ENCODE results near the gene KRTAP5-2. TPM values are rescaled to one million over a fixed set of nuclear protein-coding genes. Genes with fewer than 3 reads are reported as not detected.

Gene KRTAP5-2
- total RNA-seq, 1 donor = not detected

DNA sequence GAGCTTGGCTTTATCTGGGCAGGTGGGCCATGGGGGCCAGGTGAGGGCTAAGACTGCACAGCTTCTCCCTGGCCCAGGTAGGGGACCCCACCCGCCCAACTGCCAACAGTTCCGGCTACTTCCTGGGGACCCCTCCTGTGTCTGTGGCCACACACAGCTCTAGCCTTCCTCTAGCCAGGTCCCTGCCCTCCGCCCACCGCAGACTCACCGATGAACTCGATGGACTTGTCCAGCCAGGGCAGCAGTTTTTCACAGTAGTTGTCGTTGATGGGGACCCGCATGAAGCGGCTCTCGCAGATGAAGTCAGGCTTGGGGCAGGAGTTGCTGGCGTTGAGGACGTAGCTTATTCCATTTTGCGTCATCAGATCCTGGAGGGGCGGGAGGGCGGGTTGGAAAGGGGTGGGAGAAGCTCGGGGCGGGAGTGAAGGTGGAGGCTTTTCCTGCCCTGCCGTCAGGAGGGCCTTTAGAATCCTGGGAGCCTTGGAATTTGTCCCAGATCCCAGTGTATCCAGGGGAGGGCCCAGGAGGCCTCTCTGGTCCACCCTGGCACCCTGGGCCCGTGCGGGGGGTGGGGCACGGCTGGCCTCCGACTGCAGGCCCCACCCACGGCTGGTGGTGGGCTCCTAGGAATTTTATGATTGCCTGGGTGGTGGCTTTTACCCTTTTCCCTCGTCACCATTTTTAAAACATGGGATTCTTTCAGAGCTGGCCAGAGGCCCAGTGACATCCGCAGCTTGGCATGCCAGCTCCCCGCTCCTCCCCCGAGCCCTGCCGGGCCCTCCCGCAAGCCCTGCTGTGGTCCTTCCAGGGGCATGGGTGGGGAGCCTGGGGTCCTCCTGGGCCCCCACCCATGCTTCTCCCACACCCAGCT is 40.0 kb downstream of the KRTAP5-2 start:
- DNase-seq (ENCODE audit: low read depth in 2 of 3, low spot score in 2 of 3) = no peak

DNA sequence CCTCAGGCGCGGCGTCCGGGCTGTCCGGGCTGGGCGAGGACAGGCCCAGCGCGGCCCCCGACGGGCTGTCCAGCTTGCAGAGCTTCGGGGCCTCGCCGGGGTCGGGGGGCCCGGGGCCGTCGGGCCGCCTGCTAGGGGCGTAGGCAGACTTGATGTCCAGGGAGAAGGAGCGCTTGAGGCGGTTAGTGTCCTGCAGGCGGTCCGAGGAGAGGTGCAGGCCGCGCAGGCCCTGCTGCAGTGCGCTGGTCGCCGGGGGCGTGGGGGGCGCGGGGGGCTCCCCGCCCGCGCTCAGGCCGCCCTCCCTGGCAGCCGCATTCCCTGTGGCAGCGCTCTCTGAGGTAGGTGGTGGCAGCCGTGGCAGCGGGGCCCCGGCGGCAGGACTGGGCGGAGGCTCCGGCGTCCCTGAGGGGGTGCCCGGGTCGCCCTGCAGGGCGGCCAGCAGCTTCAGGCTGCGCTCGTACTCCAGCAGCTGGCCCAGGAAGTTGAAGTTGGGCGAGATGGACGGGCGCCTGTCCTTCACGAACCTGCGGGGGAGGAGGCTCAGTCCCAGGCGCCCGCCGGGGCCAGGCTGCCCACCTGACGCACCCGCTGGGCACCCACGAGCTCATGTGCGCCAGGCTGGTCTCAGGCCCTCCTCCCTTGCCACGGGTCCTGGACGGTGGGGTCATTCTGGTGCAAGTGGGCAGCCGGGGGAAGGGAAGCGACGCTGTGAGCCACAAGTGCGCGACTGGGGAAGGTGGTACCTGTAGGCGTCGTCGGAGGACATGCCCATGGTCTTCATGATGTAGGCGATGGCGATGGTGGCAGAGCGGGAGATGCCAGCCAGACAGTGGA is 40.8 kb downstream of the KRTAP5-2 start:
- no peak for DNase-seq (ENCODE audit: low read depth in 2 of 3, low spot score in 2 of 3)

DNA sequence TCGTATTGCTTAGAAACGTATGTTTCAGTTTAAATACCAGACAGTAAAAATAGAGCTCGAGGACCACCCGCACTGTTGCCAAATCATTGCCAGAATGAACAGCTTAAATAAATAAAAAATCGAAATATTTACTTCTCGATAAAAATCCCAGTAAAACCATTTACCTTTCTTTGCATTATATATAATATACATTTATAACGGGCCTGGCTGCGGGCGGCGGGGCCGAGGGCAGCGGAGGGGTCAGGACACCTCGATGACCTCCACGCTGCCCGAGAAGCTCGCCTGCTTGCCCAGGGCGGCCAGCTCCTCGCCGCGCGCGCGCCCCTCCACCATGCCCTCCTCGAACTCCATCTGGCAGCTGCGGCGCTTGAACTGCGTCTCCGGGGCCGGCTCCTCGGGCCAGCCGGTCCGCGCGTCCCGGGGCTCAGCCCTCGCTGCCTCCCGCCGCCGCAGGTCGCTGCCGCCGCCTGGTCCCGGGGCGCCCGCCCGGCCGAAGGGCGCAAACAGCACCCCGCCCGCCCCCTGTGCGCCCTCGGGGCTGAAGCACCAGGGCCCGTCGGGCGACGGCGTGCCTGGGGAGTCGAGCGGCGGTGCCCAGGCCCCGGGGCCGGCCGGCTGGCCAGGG is 41.7 kb downstream of the KRTAP5-2 start:
- no peak for DNase-seq (ENCODE audit: low read depth in 2 of 3, low spot score in 2 of 3)

DNA sequence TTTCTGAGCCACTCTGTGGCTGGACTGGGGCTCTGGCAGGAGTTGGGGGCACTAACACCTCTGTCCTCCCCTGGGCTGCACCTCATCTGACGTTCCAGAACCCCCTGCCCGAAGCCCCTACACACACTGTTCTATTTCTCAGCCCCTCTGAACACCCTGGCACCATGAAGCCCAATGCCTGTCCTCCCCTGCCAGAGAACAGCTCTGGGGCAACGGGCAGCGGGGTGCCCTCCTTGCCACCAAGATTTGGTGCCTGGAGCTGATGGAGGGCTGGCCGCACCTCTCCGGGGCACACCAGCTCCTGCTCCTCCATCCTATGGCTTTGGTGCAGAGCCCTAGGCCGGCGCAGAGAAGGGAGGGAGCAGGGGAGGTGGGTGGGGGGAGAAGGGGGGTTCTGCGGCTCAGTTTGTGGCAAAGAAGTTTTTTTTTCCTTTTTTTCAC is 42.4 kb downstream of the KRTAP5-2 start:
- no peak for DNase-seq (ENCODE audit: low read depth in 2 of 3, low spot score in 2 of 3)

DNA sequence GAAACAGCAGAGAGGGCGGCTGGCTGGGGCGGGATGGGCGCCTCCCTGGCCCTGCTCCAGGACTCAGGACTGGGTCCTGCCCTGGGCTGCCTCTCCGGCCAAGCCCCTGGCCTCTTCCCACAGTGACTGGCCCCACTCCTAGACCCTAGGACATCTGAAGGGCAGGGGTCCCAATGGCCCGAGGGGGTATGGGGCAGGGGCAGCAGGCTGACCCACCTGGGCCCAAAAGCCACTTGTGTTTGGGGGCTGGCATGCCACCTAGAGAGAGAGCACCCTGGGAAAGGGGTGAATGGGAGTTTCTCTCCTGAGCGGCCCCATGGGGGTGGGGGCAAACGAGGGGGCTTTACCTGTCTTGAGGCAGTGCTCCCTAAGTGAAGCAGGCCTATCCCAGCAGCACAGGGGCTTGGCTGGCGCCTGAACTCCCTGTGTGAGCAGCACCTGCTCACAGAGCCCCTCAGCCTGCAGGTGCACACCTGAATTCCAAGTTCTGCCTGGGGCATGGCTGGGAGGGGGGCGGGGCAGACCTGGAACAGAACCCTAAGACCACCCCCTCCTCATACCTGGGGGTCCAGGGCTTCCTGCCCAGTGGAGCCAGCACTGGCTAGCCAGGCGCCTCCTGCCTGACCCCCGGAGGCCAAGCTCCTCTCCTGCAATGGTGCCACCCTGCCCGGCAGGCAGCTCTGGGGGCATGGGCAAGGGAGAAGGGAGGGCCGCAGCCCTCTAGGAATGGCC is 42.9 kb downstream of the KRTAP5-2 start:
- no peak for DNase-seq (ENCODE audit: low read depth in 2 of 3, low spot score in 2 of 3)

DNA sequence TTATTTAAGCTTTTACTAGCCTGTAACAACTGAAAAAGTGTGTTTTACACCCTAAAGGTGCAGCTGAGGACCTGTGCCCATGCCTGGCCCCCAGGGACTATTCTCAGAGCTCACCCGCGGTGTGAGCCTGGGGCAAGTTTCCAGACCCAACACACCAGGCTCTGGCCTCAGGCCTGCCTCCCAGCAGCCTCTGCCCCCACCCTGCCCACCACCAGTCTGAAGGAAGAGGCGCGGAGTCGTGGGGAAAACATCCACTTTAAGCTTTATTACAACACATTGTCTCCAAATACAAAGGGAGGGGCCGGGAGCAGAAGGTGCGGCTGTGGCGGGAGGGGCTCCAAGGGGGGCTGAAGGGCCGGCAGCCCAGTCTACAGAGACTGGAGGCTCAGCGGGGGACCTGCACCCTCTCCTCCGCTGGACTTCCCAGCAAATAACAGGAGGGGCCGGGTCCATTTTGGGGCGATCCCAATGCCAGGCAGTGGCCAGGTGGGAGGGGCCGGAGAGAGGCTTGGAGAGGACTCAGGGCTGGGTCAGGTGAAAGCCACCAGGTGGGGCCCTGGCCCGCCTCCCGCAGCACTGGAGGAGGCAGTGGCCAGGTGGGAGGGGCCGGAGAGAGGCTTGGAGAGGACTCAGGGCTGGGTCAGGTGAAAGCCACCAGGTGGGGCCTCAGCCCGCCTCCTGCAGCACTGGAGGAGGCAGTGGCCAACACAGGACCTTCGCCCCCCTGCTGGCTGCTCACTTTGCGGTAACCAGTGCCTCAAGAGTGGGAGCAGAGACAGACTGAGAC is 44.1 kb downstream of the KRTAP5-2 start:
- no peak for DNase-seq (ENCODE audit: low read depth in 2 of 3, low spot score in 2 of 3)

DNA sequence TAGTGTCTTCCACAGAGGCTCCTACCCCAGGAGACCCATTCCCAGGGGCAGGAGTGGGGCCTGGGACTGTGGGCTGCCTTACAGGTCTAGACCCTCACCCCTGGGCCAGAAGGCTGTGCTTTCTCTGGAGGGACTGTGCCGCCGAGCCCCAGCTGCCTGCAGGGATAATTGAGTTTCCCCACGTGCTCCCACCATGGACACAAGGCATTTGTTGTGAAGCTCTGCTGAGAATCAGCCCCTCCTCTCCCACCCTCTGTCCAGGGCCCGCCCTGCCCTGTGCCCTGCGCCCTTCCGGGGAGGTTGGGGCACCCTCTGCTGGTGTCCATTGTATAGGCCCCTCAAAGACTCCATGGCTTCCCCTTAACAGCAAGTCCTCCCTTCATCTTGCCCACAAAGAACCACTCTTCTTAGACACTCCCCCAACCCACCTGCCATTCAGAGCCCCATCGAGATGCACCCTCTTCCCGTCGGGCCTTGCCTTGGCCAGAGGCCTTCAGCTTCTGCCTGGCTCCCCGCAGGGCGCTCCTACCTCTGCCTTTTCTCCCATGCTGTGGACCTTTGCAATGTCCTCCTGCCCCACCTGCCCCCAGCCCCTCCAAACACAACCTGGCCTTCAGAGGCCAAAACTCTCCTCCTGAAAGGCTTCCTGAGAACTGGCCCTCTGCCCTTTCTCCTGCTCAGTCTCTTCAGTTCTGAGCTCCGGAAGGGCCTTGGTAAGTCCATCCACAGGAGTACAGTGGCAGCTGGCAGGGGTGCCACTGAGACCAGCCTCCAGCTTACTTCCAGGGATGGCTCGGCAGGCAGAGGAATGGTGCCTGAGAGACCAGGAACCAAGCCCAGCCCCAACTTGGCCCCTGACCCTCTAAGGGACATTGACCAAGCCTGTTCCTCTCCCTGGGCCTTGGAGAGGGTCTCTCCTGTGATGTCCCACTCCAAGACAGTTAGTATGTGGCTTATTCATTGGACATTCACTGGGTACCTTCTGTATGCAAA is 48.5 kb downstream of the KRTAP5-2 start:
- DNase-seq (ENCODE audit: low read depth in 2 of 3, low spot score in 2 of 3) = no peak

DNA sequence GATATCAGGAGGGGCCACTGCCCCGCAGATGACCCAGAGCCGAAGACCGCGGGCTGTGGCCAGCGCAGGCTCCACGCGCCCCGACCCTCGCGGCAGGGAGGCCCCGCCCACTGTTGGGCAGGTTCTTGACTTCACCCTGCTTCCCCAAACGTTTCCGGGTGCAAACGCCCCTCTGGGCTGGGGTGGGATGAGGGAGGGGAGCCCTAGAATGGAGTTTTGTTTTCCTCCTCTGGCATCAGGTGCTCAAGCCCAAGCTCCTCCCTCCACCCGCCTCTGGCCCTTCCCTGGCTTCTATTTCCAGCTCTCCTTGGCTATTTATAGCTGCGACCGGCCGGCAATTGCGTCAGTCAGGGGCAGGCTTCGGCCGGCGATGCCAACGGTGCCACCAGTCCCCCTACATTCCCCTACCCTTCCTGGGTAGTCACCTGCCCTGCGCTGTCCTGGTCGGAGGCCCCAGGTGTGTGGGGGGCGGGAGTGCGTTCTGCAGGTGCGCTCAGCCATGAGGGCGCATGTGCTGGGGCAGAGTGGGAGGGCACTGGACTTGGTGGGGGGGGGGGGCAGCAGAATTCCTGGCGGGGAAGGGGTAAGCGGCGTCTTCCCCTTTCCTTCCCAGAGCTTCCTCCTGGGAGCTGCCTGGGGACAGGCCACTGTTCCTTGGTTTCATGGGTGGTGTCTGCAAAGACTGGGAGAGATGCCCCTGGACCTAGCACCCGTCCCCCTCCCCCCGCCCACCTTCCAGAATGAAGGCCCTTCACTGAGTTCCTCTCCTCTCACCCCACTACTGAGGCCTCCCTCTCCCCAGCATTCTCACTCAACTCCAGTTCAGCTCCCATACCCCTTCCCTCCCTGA is 49.6 kb downstream of the KRTAP5-2 start:
- DNase-seq (ENCODE audit: low read depth in 2 of 3, low spot score in 2 of 3) = peak in 1 of 3 donors; percentile 37

DNA sequence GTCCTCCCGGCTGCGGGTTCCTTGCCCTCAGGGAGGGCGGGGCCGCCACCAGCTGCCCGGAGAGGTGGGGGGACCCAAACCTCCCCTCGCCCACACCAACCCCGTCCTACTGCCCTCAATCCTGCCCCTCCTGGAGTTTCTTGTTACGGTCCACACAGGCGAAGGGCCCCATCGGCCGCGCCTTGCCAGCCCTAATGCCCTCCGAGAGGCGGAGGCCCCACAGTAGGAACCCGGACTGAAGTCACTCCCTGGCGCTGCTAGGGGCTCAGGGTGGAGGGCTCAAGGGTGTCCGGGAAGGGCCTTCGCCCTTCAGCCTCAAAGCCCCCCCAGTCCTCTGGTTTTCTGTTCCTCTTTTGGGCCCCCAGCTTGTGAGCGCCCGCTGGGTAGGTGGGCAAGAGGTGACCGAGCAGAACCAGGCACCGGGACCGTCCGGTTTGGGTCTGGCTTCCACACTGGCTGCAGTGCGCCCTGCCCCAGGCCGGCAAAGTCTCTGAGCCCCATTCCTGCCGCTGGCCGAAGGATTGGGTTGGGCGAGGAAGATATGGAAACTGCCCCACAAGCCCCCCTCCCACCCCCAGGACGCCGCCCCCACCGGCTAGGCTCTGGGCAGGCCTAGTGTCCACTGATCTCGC is 50.5 kb downstream of the KRTAP5-2 start:
- DNase-seq (ENCODE audit: low read depth in 2 of 3, low spot score in 2 of 3) = no peak

Other genes starting within 250 kb of the KRTAP5-2 start
- 4.0 TPM for gene BRSK2, start 208.4 kb downstream of the KRTAP5-2 start, total RNA-seq
- gene MOB2, start 111.5 kb downstream of the KRTAP5-2 start, total RNA-seq = 54.9 TPM
- gene DUSP8, start 26.0 kb downstream of the KRTAP5-2 start, total RNA-seq = 1.1 TPM
- gene KRTAP5-1, start 13.0 kb downstream of the KRTAP5-2 start, total RNA-seq = not detected
- not detected for gene KRTAP5-3, start 10.2 kb upstream of the KRTAP5-2 start, total RNA-seq
- gene KRTAP5-4, start 23.8 kb upstream of the KRTAP5-2 start, total RNA-seq = not detected
- gene KRTAP5-5, start 31.5 kb upstream of the KRTAP5-2 start, total RNA-seq = not detected
- not detected for gene KRTAP5-6, start 98.9 kb upstream of the KRTAP5-2 start, total RNA-seq
- 1.1 TPM for gene IFITM10, start 152.3 kb upstream of the KRTAP5-2 start, total RNA-seq
- gene CTSD, start 165.6 kb upstream of the KRTAP5-2 start, total RNA-seq = 259 TPM
- gene SYT8, start 236.7 kb upstream of the KRTAP5-2 start, total RNA-seq = not detected
- gene TNNI2, start 240.7 kb upstream of the KRTAP5-2 start, total RNA-seq = 1.3 TPM